Neural progenitor cell (in vitro differentiated cells): ENCODE results near the gene BRD1.

ENCODE experiments used
- EZH2 ChIP-seq: fragments of 200-600 bp; sonication (generic); IDR thresholded peaks from 2 replicates; pipeline ENCODE4 v1.6.1; 2017; ENCODE audit warnings: antibody characterized with exemption, mild to moderate bottlenecking, moderate library complexity
- TF ChIP-seq, protein P1 (sequence below): fragments of 200-600 bp; sonication (generic); IDR thresholded peaks from 2 replicates; pipeline ENCODE4 v1.5.1; 2017; ENCODE audit warnings: antibody characterized with exemption, mild to moderate bottlenecking

DNA sequence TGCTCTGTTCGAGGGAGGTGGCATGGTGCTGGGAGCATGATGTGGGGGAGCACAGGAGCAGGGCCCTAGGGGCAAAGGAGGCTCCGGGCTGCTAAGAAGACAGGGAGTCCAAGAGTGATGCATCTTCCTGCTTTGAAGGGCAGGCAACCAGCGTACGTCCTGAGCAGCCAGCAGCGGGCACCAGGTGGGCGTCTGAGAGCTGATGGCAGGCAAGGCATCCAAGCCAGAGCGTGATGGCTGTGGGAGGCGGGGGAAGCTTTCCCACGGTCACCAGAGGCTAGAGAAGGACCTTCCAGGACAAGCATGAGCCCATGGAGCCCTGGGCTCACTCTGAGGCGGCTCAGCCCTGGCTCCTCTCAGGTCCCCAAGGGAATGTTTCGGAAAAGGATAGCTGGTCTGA, 32.2 kb downstream of the BRD1 start:
- TF ChIP-seq, protein P1, sequence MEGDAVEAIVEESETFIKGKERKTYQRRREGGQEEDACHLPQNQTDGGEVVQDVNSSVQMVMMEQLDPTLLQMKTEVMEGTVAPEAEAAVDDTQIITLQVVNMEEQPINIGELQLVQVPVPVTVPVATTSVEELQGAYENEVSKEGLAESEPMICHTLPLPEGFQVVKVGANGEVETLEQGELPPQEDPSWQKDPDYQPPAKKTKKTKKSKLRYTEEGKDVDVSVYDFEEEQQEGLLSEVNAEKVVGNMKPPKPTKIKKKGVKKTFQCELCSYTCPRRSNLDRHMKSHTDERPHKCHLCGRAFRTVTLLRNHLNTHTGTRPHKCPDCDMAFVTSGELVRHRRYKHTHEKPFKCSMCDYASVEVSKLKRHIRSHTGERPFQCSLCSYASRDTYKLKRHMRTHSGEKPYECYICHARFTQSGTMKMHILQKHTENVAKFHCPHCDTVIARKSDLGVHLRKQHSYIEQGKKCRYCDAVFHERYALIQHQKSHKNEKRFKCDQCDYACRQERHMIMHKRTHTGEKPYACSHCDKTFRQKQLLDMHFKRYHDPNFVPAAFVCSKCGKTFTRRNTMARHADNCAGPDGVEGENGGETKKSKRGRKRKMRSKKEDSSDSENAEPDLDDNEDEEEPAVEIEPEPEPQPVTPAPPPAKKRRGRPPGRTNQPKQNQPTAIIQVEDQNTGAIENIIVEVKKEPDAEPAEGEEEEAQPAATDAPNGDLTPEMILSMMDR = no peak
- no peak for TF ChIP-seq EZH2
